GM21423 (cell line): ENCODE measurements around the gene ADRA2C.

ENCODE experiments used
- ATAC-seq: cut with Tn5 transposase; IDR thresholded peaks from one replicate; pipeline ENCODE4 v1.9.1; 2021; ENCODE audit warnings: mild to moderate bottlenecking, moderate library complexity; ENCODE audit not compliant: unreplicated experiment

ADRA2C gene

GRCh38 chr4:3766036-3766784, at the start of gene ADRA2C:
ADRA2C (plus strand) TSS chr4:3766385; CDS start chr4:3766607, 222 bp downstream.
- ATAC-seq, result no peak

- ATAC-seq, result no peak
Measured at GRCh38 chr4:3716631-3717235, 49.5 kb upstream of the ADRA2C start.

- ATAC-seq, result no peak
Measured at GRCh38 chr4:3717241-3717640, 48.9 kb upstream of the ADRA2C start.

DNA sequence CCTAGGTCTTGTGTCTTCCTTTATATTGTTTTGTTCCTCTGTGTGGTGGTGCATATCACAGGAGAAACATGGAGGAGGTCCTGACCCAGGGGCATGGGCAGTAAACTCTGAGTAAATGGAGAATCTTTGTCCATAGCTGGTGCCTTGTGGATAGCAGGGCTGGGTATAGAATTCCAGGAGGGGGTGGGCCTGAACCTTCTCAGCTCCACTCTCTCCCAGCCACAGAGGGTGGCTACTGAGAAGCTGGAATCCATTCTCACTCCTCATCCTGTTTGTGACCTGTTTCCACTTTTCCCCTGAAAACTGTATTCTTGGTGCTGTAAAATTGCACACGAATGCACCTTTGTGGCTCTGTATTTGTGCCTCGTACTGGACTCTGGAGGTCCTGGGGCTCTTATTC, 47.7 kb upstream of the ADRA2C start:
- no peak for ATAC-seq

- ATAC-seq, result no peak
Measured at GRCh38 chr4:3719191-3719590, 47.0 kb upstream of the ADRA2C start.

DNA sequence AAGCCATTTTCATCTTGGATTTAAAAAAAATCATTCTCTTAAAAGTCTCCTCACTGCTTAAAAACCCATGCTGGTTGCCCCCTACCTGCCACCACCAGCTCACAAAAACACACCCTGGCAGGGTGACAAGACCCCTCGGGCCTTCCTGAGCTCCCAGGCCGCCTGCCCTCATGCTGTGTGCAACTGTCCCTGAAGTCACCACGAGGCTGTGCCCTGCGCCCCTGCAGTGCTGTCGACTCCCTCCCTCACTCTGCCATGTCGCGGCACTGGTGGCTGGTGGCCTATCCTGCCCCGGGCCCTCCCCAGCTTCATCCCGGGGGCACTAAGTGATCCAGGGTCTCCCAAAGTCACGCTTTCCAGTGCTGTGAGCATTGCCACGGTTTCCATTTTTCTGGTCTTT, 46.3 kb upstream of the ADRA2C start:
- no peak for ATAC-seq

DNA sequence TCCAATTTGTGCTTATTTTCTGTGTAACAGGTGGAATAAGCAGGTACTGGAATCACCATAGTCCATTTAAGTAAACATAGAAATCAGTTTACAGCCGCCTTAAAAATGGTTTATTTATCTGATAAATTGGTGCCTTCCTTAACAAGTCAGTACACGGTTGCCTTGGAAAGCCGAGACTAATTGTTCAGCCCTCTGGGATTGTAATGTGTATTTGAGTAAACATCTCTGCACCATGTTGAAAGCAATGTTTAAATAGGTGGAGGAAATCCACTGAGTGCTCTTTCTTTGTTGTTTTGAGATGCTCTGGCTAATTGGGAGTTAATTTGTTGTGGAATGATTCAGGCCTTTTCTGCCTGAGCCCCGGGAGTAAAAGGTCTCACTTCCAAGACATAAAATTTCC, 45.7 kb upstream of the ADRA2C start:
- no peak for ATAC-seq

DNA sequence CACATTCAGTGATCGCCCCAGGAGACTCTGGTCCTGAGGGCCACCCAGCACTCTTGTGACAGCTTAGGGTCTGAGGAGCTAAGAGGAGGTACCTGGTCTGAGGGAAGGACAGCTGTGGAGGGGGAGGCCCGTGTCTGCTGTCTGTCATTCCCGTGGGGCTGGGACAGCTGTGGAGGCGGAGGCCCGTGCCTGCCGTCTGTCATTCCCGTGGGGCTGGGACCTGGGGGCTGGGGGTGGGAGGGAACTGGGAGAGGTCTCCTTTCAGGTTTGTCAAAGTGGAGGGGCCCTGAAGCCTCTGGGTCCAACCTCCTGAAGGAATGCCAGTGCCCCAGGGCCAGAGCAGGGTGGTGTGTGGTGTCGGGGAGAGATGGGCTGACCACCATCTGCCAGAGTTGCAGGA, 45.0 kb upstream of the ADRA2C start:
- ATAC-seq, result no peak

DNA sequence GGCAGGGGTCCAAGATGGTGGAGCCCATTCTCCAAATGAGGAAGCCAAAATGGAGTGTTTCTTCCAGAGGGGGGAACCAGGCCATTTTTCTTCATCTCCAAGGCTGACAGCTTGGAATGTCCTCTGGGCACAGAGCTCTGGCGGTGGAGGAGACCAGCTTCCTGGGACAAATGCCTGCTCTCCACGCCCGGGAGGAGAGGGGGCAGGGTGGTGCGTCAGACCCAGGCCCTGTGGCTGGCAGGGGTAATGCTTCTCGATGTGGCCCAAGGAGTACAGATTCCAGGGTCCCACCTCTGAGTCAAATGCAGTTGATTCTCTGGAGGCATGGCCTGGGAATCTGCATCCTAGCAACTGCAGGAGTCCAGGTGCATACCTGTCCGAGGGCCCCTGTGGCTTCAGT, 44.6 kb upstream of the ADRA2C start:
- ATAC-seq, result no peak

- ATAC-seq, result no peak
Measured at GRCh38 chr4:3722446-3723231, 43.5 kb upstream of the ADRA2C start.

DNA sequence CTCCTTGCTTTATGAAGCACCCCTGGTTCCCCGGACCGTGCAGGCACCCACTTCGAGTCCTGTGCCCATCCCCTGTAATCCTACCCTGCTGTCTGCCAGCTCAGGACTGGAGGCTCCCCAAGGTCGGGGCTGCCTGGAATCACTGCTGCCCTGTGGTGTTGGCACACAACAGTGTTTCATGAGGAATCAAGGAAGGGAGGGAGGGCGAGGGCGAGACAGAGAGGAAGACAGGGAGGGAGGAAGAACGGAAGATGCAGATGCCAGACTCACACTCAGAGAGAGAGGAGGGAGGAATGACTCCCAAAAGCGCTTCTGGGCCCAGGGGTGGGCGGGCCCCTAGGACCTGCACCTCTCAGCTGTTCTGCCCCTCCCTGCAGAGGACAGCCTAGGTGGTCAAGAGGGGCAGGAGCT, 42.9 kb upstream of the ADRA2C start:
- ATAC-seq, result no peak

DNA sequence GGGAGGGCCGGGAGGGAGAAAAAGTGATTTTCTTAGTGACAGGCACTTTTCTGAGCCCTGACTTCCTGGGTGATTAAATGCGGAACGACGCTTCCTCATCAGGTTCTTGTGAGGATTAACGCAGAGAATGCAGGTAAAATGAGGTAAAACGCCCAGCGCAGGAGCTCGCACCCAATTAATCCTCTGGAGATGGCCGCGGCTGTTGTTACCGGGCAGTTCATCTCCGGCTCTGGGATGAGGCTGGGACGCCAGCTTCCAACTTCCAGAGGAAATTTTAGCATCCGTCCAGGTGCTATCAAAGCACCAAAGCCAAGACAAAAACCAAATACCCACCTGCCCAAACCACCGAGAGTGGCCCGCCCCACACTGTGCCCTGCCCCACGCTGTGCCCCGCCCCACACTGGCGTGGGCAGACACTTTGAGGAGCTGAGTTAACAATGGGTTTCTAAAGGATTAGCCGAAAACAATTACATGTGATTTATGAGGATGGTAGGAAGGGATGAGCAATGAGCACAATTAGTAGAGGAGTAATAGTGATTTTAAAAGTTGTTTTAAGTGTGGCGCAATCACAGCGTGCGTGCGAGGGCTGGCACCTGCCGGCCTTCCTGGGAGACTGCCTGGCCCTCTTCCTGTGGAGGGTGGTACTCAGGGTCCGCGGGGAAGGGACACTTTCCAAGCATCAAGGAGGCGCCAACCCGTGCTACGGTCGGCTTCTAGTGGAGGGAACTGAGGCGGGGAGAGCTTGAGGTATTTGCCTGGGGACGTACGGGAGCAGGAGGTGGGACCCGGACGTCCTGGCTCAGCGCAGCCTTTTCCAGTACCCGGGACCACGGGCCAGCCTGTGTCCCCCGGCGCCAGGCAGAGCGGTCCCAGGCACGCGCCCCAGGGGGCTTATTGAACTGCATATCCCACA, 41.6 kb upstream of the ADRA2C start:
- no peak for ATAC-seq

GRCh38 chr4:3725936-3726870, 40.0 kb upstream of the ADRA2C start:
- no peak for ATAC-seq

DNA sequence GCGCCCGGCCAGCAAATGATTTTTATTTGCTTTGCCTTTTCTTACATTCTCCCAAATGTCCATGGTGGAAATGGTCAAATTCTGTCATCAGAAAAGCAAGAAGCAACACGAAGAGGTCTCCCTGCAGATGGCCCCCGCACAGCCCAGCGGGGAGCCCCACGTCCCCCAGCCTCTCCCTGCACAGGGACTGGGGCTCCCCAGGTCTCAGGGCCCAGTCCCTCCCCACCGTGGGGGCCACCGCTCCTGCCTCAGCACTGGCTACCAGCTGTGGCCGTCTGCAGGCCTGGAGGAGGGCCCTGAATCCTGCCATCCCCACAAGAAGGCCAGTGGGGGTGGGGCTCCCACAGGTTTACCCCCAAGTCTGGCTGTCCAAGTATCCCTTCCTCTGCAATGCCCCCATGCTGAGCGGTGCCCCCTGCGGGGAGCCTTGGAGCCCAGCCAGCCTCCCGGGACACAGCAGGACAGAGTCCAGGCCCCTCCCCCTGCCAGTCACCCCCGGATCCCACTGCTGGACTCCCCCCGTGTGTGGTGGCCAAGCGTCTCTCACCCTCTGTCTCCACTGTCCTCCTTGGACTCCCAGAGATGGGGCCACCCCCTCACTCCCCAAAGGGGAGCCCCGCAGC, 38.2 kb upstream of the ADRA2C start:
- ATAC-seq, result no peak

- no peak for ATAC-seq
Measured at GRCh38 chr4:3729188-3729881, 36.9 kb upstream of the ADRA2C start.

- ATAC-seq, result no peak
Measured at GRCh38 chr4:3729882-3730226, 36.3 kb upstream of the ADRA2C start.

DNA sequence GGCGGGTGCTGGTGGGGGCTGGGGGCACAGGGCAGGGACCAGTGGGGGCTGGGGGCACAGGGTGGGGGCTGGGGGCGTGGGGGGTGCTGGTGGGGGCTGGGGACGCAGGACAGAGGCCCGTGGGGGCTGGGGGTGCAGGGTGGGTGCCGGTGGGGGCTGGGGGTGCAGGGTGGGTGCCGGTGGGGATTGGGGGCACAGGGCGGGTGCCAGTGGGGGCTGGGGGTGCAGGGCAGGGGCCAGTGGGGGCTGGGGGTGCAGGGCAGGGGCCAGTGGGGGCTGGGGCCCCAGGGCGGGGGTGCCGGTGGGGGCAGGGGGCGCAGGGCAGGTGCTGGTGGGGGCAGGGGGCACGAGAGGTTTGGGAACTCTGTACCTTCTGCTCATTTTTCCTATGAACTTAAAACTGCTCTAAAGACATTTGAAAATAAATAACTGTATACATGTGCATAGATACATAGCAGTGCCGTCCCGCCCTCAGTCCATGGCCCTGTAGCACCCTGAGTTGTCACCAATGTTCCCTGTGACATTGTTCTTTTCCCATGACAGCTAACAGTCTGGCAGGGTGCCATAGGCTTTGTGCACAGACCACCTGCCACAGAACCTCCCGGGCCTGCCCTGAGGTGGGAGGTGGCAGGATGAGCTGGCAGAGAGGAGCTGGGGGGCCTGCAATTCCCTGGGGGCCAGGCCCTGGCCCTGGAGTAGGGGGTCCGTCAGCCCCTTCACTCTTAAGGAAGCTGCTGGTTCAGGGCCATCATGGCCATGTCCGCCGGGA, 35.6 kb upstream of the ADRA2C start:
- no peak for ATAC-seq
